SH-SY5Y (cell line): Measurements from ENCODE around the gene KYAT1.

Experiments used
- GATA2 ChIP-seq: IDR thresholded peaks from 2 replicates; pipeline ENCODE4 v1.6.1; 2011; ENCODE audit warnings: mild to moderate bottlenecking, low read depth, low read length
- GATA3 ChIP-seq: IDR thresholded peaks from 2 replicates; pipeline ENCODE4 v1.6.1; 2011; ENCODE audit warnings: low read depth, mild to moderate bottlenecking, low read length, moderate library complexity

DNA sequence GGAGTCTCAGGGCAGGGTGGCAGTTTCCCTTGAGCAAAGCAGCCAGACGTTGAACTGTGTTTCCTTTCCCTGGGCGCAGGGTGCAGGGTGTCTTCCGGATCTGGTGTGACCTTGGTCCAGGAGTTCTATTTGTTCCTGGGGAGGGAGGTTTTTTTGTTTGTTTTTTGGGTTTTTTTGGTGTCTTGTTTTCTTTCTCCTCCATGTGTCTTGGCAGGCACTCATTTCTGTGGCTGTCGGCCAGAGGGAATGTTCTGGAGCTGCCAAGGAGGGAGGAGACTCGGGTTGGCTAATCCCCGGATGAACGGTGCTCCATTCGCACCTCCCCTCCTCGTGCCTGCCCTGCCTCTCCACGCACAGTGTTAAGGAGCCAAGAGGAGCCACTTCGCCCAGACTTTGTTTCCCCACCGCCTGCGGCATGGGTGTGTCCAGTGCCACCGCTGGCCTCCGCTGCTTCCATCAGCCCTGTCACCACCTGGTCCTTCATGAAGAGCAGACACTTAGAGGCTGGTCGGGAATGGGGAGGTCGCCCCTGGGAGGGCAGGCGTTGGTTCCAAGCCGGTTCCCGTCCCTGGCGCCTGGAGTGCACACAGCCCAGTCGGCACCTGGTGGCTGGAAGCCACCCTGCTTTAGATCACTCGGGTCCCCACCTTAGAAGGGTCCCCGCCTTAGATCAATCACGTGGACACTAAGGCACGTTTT is 35.5 kb upstream of the KYAT1 start:
- TF ChIP-seq GATA3 (no peak), GATA2 (no peak)
